Ascending aorta (tissue), 2 donors: ENCODE data around the gene ALX3. TPM values are rescaled to one million over a fixed set of nuclear protein-coding genes. Genes with fewer than 3 reads are reported as not detected.
A peak's percentile ranks its signal among the peaks of the same experiment; 100 is the strongest.
"Not testable (repeated sequence)": the region's sequence is repeated elsewhere in the genome, so short reads cannot be mapped to it uniquely, and the experiment has no call there.

Experiments used
- DNase-seq, 2 donors: peaks; one replicate each; pipeline ENCODE4 v3.0.0-alpha.2; 2019; ENCODE audit warnings: low spot score in 2 of 2
- H3K27ac ChIP-seq, 2 donors: fragments of 200-600 bp; sonication (generic); one replicate each; pipeline ENCODE4 v1.5.1; 2016 to 2017; ENCODE audit warnings: mild to moderate bottlenecking in 1 of 2
- H3K27me3 ChIP-seq: fragments of 200-600 bp; sonication (generic); one replicate; pipeline ENCODE4 v1.5.1; 2017
- H3K36me3 ChIP-seq, 2 donors: fragments of 200-600 bp; sonication (generic); one replicate each; pipeline ENCODE4 v1.5.1; 2016
- H3K4me1 ChIP-seq, 2 donors: fragments of 200-600 bp; sonication (generic); one replicate each; pipeline ENCODE4 v1.5.1; 2016 to 2017; ENCODE audit warnings: mild to moderate bottlenecking in 1 of 2
- H3K4me3 ChIP-seq, 2 donors: fragments of 200-600 bp; sonication (generic); one replicate each; pipeline ENCODE4 v1.5.1; 2016 to 2017; ENCODE audit warnings: mild to moderate bottlenecking in 1 of 2
- H3K9me3 ChIP-seq, 2 donors: fragments of 200-600 bp; sonication (generic); one replicate each; pipeline ENCODE4 v1.5.1; 2016
- CTCF ChIP-seq, 3 experiments: fragments of 200-600 bp in 2 of 3; fragments of 450-650 bp in 1 of 3; sonication (generic) in 2 of 3; IDR thresholded peaks; one replicate each; pipeline ENCODE4 v1.5.1; 2016 to 2019; ENCODE audit warnings: antibody characterized with exemption in 3 of 3, mild to moderate bottlenecking in 1 of 3, moderate library complexity in 1 of 3
- intact Hi-C: fragments of 100-400 bp; cut with DNase I; formaldehyde crosslinking; loops from one replicate; pipeline ENCODE4 v1.15.1; 2023
- total RNA-seq: library from RNA; depleted of rRNA; stranded (reverse); fragments of >200 nt; gene quantifications from one replicate; pipeline ENCODE4 v1.1.0, GENCODE V29; 2016

Gene ALX3
- total RNA-seq, 1 donor from 2014 or later = not detected

GRCh38 chr1:110035236-110035752 lies 35.2 kb downstream of the ALX3 start:
- Histone ChIP-seq H3K27me3 (no peaks in the 10 kb centered on the region), H3K9me3 (no peaks in the 10 kb centered on the region), H3K36me3 (peaks cover 22 to 25% of the 10 kb centered on the region in 2 donors), H3K27ac (peak overlapping the region; percentile 90 to 92), H3K4me3 (peak overlapping the region; percentile 86 to 96), H3K4me1 (peaks cover 0 to 6% of the 10 kb centered on the region in 2 donors)
- no peak for DNase-seq
- intact Hi-C loops = loop anchor here (10.0 kb wide), 2 partner anchors 300 to 1220 kb away; partner anchors contain the start of gene RBM15
- no peak for TF ChIP-seq CTCF (IDR thresholded peaks at IDR 0.05)

GRCh38 chr1:110034451-110035235 lies 35.8 kb downstream of the ALX3 start, which contains the start of gene STRIP1:
Gene STRIP1 (plus strand): TSS chr1:110034624. CDS start chr1:110034638, 14 bp downstream.
- DNase-seq = peak; percentile 77 to 97
- intact Hi-C loops = loop anchor here (10.0 kb wide), 2 partner anchors 300 to 1220 kb away; partner anchors contain the start of gene RBM15

GRCh38 chr1:110034040-110034450 lies 36.4 kb downstream of the ALX3 start:
- Histone ChIP-seq H3K36me3 (peaks cover 10 to 12% of the 10 kb centered on the region in 2 donors), H3K27me3 (no peaks in the 10 kb centered on the region), H3K4me3 (peak overlapping the region; percentile 86 to 96), H3K4me1 (peaks cover 0 to 6% of the 10 kb centered on the region in 2 donors), H3K27ac (peak overlapping the region; percentile 25 to 92), H3K9me3 (no peaks in the 10 kb centered on the region)
- DNase-seq = no peak
- intact Hi-C loops = loop anchor here (10.0 kb wide), 2 partner anchors 301 to 1219 kb away; partner anchors contain the start of gene RBM15
- no peak for TF ChIP-seq CTCF (IDR thresholded peaks at IDR 0.05)

More at GRCh38 chr1:110034451-110035235, 35.8 kb downstream of the ALX3 start, which contains the start of gene STRIP1:
- H3K9me3 ChIP-seq = no peaks in the 10 kb centered on the region
- H3K27ac ChIP-seq = peak within 1 kb of the TSS; percentile 90 to 92
- H3K4me1 ChIP-seq = peaks cover 0 to 6% of the 10 kb centered on the region in 2 donors
- H3K4me3 ChIP-seq = peak within 1 kb of the TSS; percentile 86 to 96
- TF ChIP-seq CTCF (IDR thresholded peaks at IDR 0.05) = no peak
- no peaks in the 10 kb centered on the region for H3K27me3 ChIP-seq
- peaks cover 16 to 18% of the 10 kb centered on the region in 2 donors for H3K36me3 ChIP-seq

DNA sequence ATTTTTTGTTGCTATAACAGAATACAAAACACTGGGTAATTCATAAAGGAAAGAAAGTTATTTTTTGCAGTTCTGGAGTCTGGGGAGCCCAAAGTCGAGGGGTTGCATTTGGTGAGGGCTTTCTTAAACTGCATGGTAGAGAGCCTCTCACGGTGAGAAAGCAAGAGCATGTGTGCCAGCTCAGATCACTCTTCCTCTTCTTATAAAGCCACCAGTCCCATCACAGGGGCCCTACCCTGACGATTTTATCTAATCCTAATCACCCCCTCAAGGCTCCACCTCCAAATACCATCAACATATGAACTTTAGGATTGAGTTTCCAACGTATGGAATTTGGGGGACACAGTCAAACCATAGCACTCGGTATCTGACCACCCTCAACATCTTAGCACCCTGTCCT lies 37.1 kb downstream of the ALX3 start:
- Histone ChIP-seq H3K4me1 (peaks cover 0 to 6% of the 10 kb centered on the region in 2 donors), H3K4me3 (peak overlapping the region in 1 of 2 donors; percentile 86), H3K27me3 (no peaks in the 10 kb centered on the region), H3K36me3 (peaks cover 4 to 6% of the 10 kb centered on the region in 2 donors), H3K27ac (no peak overlapping the region), H3K9me3 (no peaks in the 10 kb centered on the region)
- intact Hi-C loops = loop anchor here (10.0 kb wide), 2 partner anchors 301 to 1219 kb away; partner anchors contain the start of gene RBM15
- no peak for TF ChIP-seq CTCF (IDR thresholded peaks at IDR 0.05)
- no peak for DNase-seq

GRCh38 chr1:110032327-110032726 lies 38.1 kb downstream of the ALX3 start:
- intact Hi-C loops = loop anchor here (10.0 kb wide), 2 partner anchors 302 to 1218 kb away; partner anchors contain the start of gene RBM15
- TF ChIP-seq CTCF (IDR thresholded peaks at IDR 0.05) = no peak
- Histone ChIP-seq H3K4me3 (no peak overlapping the region), H3K27ac (no peak overlapping the region), H3K9me3 (no peaks in the 10 kb centered on the region), H3K27me3 (no peaks in the 10 kb centered on the region), H3K4me1 (peaks cover 0 to 6% of the 10 kb centered on the region in 2 donors), H3K36me3 (no peaks in the 10 kb centered on the region)
- no peak for DNase-seq

GRCh38 chr1:110030687-110031086 lies 39.8 kb downstream of the ALX3 start:
- not testable (repeated sequence) for H3K36me3 ChIP-seq, H3K4me1 ChIP-seq, H3K9me3 ChIP-seq, DNase-seq, H3K27me3 ChIP-seq, H3K27ac ChIP-seq
- intact Hi-C loops = loop anchor here (10.0 kb wide), 2 partner anchors 304 to 1216 kb away; partner anchors contain the start of gene RBM15
- peak overlapping the region in 1 of 2 donors; percentile 12 for H3K4me3 ChIP-seq
